Renal cortical epithelial cell (primary cell): Measurements from ENCODE around the gene PRSS1. TPM values are rescaled to one million over a fixed set of nuclear protein-coding genes. Genes with fewer than 3 reads are reported as not detected.
"Not testable (repeated sequence)": the region's sequence is repeated elsewhere in the genome, so short reads cannot be mapped to it uniquely, and the experiment has no call there.

Experiments used
- DNase-seq: peaks from one replicate; pipeline ENCODE4 v3.0.0-alpha.2; 2011; ENCODE audit warnings: low read depth
- total RNA-seq: library from RNA; depleted of rRNA; stranded (reverse); fragments of >200 nt; gene quantifications from 2 replicates; pipeline ENCODE4 v1.2.3, GENCODE V29; 2014

PRSS1 gene
- total RNA-seq, 1 donor from 2014 or later: not detected

GRCh38 chr7:142746264-142746663, 3.0 kb upstream of the PRSS1 start:
- no peak for DNase-seq

GRCh38 chr7:142748410-142748809, 862 bp upstream of the PRSS1 start:
- DNase-seq: not testable (repeated sequence)

- DNase-seq: no peak
Observed at GRCh38 chr7:142750321-142750938, 1.2 kb downstream of the PRSS1 start.

- DNase-seq: not testable (repeated sequence)
Observed at GRCh38 chr7:142751526-142752175, 2.4 kb downstream of the PRSS1 start.

GRCh38 chr7:142752376-142753225, 3.3 kb downstream of the PRSS1 start:
- no peak for DNase-seq

- DNase-seq: no peak
Observed at GRCh38 chr7:142753366-142753765, 4.1 kb downstream of the PRSS1 start.

GRCh38 chr7:142753925-142754491, 4.7 kb downstream of the PRSS1 start:
- DNase-seq: not testable (repeated sequence)

GRCh38 chr7:142754681-142755575, 5.7 kb downstream of the PRSS1 start:
- no peak for DNase-seq

GRCh38 chr7:142758312-142758711, 9.0 kb downstream of the PRSS1 start:
- not testable (repeated sequence) for DNase-seq

- no peak for DNase-seq
Observed at GRCh38 chr7:142759433-142759832, 10.2 kb downstream of the PRSS1 start.

GRCh38 chr7:142760071-142760642, 10.9 kb downstream of the PRSS1 start:
- DNase-seq: no peak

GRCh38 chr7:142761606-142762005, 12.3 kb downstream of the PRSS1 start:
- not testable (repeated sequence) for DNase-seq

GRCh38 chr7:142762104-142762503, 12.8 kb downstream of the PRSS1 start:
- no peak for DNase-seq

- DNase-seq: no peak
Observed at GRCh38 chr7:142767451-142767850, 18.2 kb downstream of the PRSS1 start.

- DNase-seq: no peak
Observed at GRCh38 chr7:142767861-142768260, 18.6 kb downstream of the PRSS1 start.

GRCh38 chr7:142768885-142769284, 19.6 kb downstream of the PRSS1 start:
- DNase-seq: not testable (repeated sequence)

- DNase-seq: no peak
Observed at GRCh38 chr7:142770661-142771352, 21.5 kb downstream of the PRSS1 start, which contains the start of gene PRSS2. PRSS2 (plus strand) TSS chr7:142770970; CDS start chr7:142770983, 13 bp downstream.

GRCh38 chr7:142771353-142771723, 22.1 kb downstream of the PRSS1 start:
- peak; percentile 59 for DNase-seq

- no peak for DNase-seq
Observed at GRCh38 chr7:142772051-142772450, 22.8 kb downstream of the PRSS1 start.

- DNase-seq: no peak
Observed at GRCh38 chr7:142772673-142773072, 23.4 kb downstream of the PRSS1 start.
